Fibroblast of lung (primary cell): ENCODE measurements around the gene B4GAT1. TPM values are rescaled to one million over a fixed set of nuclear protein-coding genes. Genes with fewer than 3 reads are reported as not detected.

Experiments
- DNase-seq, 2 donors: peaks; one replicate each; pipeline versions ENCODE4 v3.0.0 to v3.0.0-alpha.2; 2010; ENCODE audit warnings: low read depth in 2 of 2
- H2AFZ ChIP-seq: 2 replicates; pipeline ENCODE4 v1.5.1; 2012; ENCODE audit warnings: low read length, control low read depth, inconsistent platforms
- H3K27ac ChIP-seq: 2 replicates; pipeline ENCODE4 v1.5.1; 2011; ENCODE audit warnings: low read length, control low read depth; ENCODE audit not compliant: insufficient read depth
- H3K27me3 ChIP-seq: 2 replicates; pipeline ENCODE4 v1.5.1; 2011; ENCODE audit warnings: mild to moderate bottlenecking, low read length; ENCODE audit not compliant: control insufficient read depth, insufficient read depth
- H3K36me3 ChIP-seq: 2 replicates; pipeline ENCODE4 v1.5.1; 2011; ENCODE audit warnings: low read length; ENCODE audit not compliant: control insufficient read depth, insufficient read depth
- H3K4me1 ChIP-seq: 2 replicates; pipeline ENCODE4 v1.5.1; 2011; ENCODE audit warnings: low read length; ENCODE audit not compliant: control insufficient read depth, insufficient read depth; ENCODE audit errors: extremely low read depth
- H3K4me2 ChIP-seq: 2 replicates; pipeline ENCODE4 v1.5.1; 2011; ENCODE audit warnings: low read length, control low read depth; ENCODE audit not compliant: insufficient read depth; ENCODE audit errors: extremely low read depth
- H3K4me3 ChIP-seq, 4 experiments: fragments of 200-600 bp in 1 of 4; sonication (generic) in 1 of 4; replicated peaks in 1 of 4; 2 replicates each; pipeline ENCODE4 v1.5.1; 2011 to 2016; ENCODE audit warnings: low read length in 4 of 4, low read depth in 3 of 4, mild to moderate bottlenecking in 3 of 4, control low read depth in 2 of 4, inconsistent platforms in 1 of 4, mixed read lengths in 1 of 4; ENCODE audit not compliant: insufficient read depth in 1 of 4; ENCODE audit errors: control extremely low read depth in 1 of 4
- H3K79me2 ChIP-seq: 2 replicates; pipeline ENCODE4 v1.5.1; 2012; ENCODE audit warnings: mild to moderate bottlenecking, low read length, inconsistent platforms; ENCODE audit not compliant: control insufficient read depth, insufficient read depth
- H3K9ac ChIP-seq: 2 replicates; pipeline ENCODE4 v1.5.1; 2011; ENCODE audit warnings: mild to moderate bottlenecking, low read length, control low read depth; ENCODE audit not compliant: insufficient read depth
- H3K9me3 ChIP-seq: 2 replicates; pipeline ENCODE4 v1.5.1; 2012; ENCODE audit warnings: low read depth, low read length; ENCODE audit not compliant: control insufficient read depth, insufficient read depth
- H4K20me1 ChIP-seq: 2 replicates; pipeline ENCODE4 v1.5.1; 2011; ENCODE audit warnings: low read length; ENCODE audit not compliant: control insufficient read depth, insufficient read depth; ENCODE audit errors: extremely low read depth
- EZH2 ChIP-seq: IDR thresholded peaks from 2 replicates; pipeline ENCODE4 v1.5.1; 2012; ENCODE audit warnings: low read length, control low read depth, mild to moderate bottlenecking; ENCODE audit errors: missing control alignments
- polyA minus RNA-seq: library from RNA; depleted of rRNA, polyadenylated mRNA; stranded (reverse); fragments of >200 nt; gene quantifications from 2 replicates; pipeline ENCODE4 v1.2.3, GENCODE V29; 2011; ENCODE audit warnings: low replicate concordance
- polyA plus RNA-seq, 2 donors: library from polyadenylated mRNA; depleted of rRNA in 1 of 2; stranded (reverse) in 1 of 2; unstranded in 1 of 2; fragments of >200 nt; gene quantifications; 2 replicates each; pipeline ENCODE4 v1.2.1, GENCODE V29; 2011 to 2012; ENCODE audit warnings: missing spikeins in 1 of 2
- total RNA-seq: library from RNA; depleted of rRNA; stranded (reverse); fragments of >200 nt; gene quantifications from 2 replicates; pipeline ENCODE4 v1.2.1, GENCODE V29; 2014
- TF ChIP-seq, protein P1 (sequence below), 2 donors: IDR thresholded peaks in 1 of 2; conservative IDR thresholded peaks in 1 of 2; 1 replicate in 1 of 2; 2 replicates in 1 of 2; pipeline ENCODE4 v1.5.1; 2011 to 2012; ENCODE audit warnings: low read length in 2 of 2, control low read depth in 1 of 2, inconsistent platforms in 1 of 2, low read depth in 1 of 2, mild to moderate bottlenecking in 1 of 2

The B4GAT1 gene
- total RNA-seq (34.7 and 48.9 TPM in 2 replicates), polyA plus RNA-seq (13.1 and 15.7 TPM in 2 replicates), polyA minus RNA-seq (3.9 and 4.4 TPM in 2 replicates)
- polyA plus RNA-seq (2012), result 20.9 and 28.3 TPM in 2 replicates

DNA sequence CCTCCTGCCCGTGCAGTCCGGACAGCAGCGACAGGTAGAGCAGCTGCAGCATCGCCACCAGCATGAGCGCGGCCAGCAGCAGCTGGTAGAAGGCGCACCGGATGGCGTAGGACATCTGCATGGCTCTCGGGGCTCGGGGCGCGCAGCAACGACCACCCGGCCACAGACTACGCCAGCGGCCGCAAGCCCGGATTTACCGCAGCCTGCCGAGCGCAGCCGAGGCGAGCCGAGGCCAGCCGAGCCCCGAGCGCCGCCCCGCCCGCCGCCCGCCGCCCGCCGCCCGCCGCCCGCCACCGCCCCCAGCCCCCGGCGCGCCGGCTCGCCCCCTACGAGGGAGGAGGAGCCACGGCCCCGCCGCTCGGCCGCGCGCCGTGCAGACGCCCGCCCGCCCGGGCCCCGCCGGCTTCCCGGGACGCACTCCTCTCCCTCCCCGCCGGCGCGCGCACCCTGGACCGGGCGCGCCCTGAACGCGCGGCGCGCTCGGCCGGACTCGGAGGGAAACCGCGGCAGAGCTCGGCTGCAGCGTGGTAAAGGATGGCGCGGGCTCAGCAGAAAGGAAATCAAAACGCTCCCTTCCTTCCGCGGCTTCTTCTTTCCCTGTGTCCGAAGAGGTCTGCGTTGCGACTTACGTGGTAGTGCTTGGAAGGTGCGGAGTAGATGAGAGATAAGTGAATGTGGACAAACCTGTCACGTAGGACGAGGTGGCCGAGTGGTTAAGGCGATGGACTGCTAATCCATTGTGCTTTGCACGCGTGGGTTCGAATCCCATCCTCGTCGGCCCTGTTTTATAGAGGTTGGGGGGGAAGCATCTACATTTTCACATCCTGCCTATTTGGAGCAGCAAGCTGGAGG lies at the start of gene B4GAT1:
TSS of gene B4GAT1 (minus strand) at position 205 of the 852 bp plus-strand sequence. CDS start at position 121, 84 bp downstream.
- H3K9me3 ChIP-seq, result no peaks in the 10 kb centered on the region
- H3K27me3 ChIP-seq, result no peaks in the 10 kb centered on the region
- DNase-seq, result peak; percentile 89 to 95
- peak within 1 kb of the TSS; percentile 96 for H2AFZ ChIP-seq
- H3K79me2 ChIP-seq, result peaks cover 20% of the 10 kb centered on the region
- no peaks in the 10 kb centered on the region for H4K20me1 ChIP-seq
- peak within 1 kb of the TSS; percentile 73 for H3K27ac ChIP-seq
- H3K36me3 ChIP-seq, result no peaks in the 10 kb centered on the region
- TF ChIP-seq, protein P1, sequence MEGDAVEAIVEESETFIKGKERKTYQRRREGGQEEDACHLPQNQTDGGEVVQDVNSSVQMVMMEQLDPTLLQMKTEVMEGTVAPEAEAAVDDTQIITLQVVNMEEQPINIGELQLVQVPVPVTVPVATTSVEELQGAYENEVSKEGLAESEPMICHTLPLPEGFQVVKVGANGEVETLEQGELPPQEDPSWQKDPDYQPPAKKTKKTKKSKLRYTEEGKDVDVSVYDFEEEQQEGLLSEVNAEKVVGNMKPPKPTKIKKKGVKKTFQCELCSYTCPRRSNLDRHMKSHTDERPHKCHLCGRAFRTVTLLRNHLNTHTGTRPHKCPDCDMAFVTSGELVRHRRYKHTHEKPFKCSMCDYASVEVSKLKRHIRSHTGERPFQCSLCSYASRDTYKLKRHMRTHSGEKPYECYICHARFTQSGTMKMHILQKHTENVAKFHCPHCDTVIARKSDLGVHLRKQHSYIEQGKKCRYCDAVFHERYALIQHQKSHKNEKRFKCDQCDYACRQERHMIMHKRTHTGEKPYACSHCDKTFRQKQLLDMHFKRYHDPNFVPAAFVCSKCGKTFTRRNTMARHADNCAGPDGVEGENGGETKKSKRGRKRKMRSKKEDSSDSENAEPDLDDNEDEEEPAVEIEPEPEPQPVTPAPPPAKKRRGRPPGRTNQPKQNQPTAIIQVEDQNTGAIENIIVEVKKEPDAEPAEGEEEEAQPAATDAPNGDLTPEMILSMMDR (conservative IDR thresholded peaks at IDR 0.05 in 1 of 2, IDR thresholded peaks at IDR 0.05 in 1 of 2; ENCODE audit: low read depth in 1 of 2, low read length in 2 of 2), result no peak
- no peak for TF ChIP-seq EZH2
- H3K4me3 ChIP-seq, result peak within 1 kb of the TSS; percentile 81 to 95 (median 86)
- peak within 1 kb of the TSS; percentile 74 for H3K9ac ChIP-seq
- H3K4me2 ChIP-seq, result peak within 1 kb of the TSS; percentile 98
- H3K4me1 ChIP-seq, result peaks cover 22% of the 10 kb centered on the region

DNA sequence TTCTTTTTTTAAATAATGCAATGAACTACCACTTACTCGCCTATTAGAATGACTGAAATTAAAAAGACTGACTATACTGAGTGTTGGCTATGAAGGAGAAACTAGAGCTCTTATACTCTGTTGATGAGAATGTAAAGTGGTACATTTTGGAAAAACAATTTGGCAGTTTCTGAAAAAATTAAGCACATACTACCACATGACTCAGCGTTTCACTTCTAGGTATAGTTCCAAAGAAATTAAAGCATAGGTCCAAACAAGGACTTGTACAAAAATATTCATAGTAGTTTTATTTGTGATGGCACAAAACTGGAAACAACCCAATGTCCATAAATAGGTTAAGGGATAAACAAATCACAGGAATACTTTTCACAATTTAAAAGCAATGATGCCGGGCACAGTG lies 46.5 kb upstream of the B4GAT1 start:
- Histone ChIP-seq H2AFZ (no peak overlapping the region), H3K27ac (no peak overlapping the region), H3K79me2 (no peaks in the 10 kb centered on the region), H3K36me3 (no peaks in the 10 kb centered on the region), H3K9me3 (no peaks in the 10 kb centered on the region), H3K4me2 (no peak overlapping the region), H3K9ac (no peak overlapping the region), H4K20me1 (no peaks in the 10 kb centered on the region), H3K27me3 (no peaks in the 10 kb centered on the region), H3K4me3 (no peak overlapping the region), H3K4me1 (no peaks in the 10 kb centered on the region)
- no peak for DNase-seq
- TF ChIP-seq, protein P1 (conservative IDR thresholded peaks at IDR 0.05 in 1 of 2, IDR thresholded peaks at IDR 0.05 in 1 of 2; ENCODE audit: low read depth in 1 of 2, low read length in 2 of 2), result no peak
- no peak for TF ChIP-seq EZH2

- no peak overlapping the region for H2AFZ ChIP-seq
- no peaks in the 10 kb centered on the region for H3K4me1 ChIP-seq
- H3K9me3 ChIP-seq, result no peaks in the 10 kb centered on the region
- no peak overlapping the region for H3K4me2 ChIP-seq
- no peaks in the 10 kb centered on the region for H3K27me3 ChIP-seq
- H3K4me3 ChIP-seq, result no peak overlapping the region
- H3K9ac ChIP-seq, result no peak overlapping the region
- no peak overlapping the region for H3K27ac ChIP-seq
- H4K20me1 ChIP-seq, result no peaks in the 10 kb centered on the region
- DNase-seq, result no peak
- H3K79me2 ChIP-seq, result no peaks in the 10 kb centered on the region
- no peaks in the 10 kb centered on the region for H3K36me3 ChIP-seq
- TF ChIP-seq EZH2, result no peak
- TF ChIP-seq, protein P1 (conservative IDR thresholded peaks at IDR 0.05 in 1 of 2, IDR thresholded peaks at IDR 0.05 in 1 of 2; ENCODE audit: low read depth in 1 of 2, low read length in 2 of 2), result no peak
These were observed 43.9 kb upstream of the B4GAT1 start for GRCh38 chr11:66391322-66391721.
